Activated CD4-positive, alpha-beta T cell treated with anti-CD3 and anti-CD28 coated beads, Interleukin-2, amount 50 U/mL, for 48 hours (primary cell): ENCODE measurements around the gene SLC19A1.

Experiments used
- DNase-seq, 2 experiments: peaks; one replicate each; pipeline ENCODE4 v3.0.0-alpha.2; 2020

The SLC19A1 gene

DNA sequence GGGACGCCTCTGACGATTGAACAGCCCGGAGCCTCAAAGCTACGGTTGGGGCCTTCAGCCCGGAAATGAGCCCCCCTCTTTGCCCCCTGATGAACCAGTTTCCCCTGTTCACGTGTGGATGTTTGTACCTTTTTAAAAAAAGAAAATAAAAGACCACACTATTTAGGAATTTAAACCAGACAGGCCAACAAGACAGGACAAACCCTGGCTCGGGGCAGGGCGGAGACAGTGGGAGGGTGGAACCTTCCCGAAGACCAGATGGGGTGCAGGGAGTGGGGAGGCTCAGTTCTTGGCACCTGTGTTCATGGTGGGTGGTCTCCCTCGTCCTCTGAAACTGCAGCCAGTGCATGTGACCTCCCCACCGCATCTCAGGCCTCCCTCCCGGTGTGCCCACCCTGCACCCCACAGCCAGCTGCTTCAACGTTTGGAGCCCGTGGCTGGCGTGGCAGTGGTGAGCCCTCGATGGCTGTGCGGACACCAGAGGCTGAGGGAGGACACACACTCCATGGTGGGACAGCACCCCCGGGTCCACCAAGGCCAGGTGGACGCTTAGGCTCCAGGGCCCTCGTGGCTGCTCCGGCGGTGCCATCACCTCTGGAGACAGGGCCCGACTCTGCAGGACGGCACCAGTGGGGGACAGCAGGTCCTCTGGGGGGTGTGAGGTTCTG lies 91.7 kb downstream of the SLC19A1 start:
- no peak for DNase-seq

GRCh38 chr21:45449658-45450422 lies 92.4 kb downstream of the SLC19A1 start:
- no peak for DNase-seq

- DNase-seq: no peak
These were observed 93.2 kb downstream of the SLC19A1 start for GRCh38 chr21:45448810-45449657.

DNA sequence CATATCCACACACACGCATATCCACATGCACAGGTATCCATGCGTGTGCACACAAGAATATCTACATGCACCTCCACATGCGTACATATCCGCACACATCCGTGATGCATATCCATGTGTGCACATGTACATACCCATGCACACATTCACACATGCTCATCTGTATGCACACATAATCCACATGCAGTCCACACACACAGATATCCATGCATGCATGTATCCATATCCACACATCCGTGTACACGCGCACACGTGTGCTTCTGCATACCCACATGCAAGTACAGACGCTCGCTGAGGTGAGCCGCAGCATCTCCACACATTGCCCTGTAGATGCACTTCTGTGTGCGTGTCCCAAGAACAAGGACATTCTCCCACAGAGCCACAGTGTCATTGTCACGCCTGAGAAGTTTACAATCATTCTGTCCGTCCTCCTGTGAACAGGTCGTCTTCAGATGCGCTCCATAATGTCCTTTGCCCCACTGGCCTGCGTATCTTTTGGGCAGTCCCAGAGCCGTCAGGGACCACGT lies 93.9 kb downstream of the SLC19A1 start:
- no peak for DNase-seq
